ENCODE data around the gene DENND1A. TPM values are rescaled to one million over a fixed set of nuclear protein-coding genes. Genes with fewer than 3 reads are reported as not detected.

Gene DENND1A
- total RNA-seq, 4 donors from 2014 or later = 17.6 to 33.8 (median 22.9) TPM

DNA sequence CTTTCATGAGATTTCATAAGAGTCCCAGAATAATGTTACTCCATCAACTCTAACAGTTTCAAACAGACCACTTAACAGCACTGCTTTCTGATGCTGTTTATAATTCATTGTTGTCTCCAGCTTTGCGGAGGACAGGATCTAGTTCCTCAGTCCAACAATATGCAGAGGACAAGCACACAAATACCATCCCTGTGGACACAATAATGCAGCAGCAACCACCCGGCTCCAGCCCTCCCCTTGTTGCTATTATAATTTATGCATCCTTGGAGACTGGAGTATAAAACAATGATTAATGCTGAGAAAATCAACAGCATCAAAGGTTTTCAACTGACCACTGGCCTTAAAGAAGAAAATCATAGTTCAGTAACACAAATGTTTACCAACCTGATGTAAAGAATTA lies 108.3 kb downstream of the DENND1A start:
- no peak for TF ChIP-seq CTCF (IDR thresholded peaks at IDR 0.05; ENCODE audit: low read depth)

GRCh38 chr9:123820139-123820538 lies 109.8 kb downstream of the DENND1A start:
- TF ChIP-seq CTCF (IDR thresholded peaks at IDR 0.05; ENCODE audit: low read depth) = no peak

- TF ChIP-seq CTCF (IDR thresholded peaks at IDR 0.05; ENCODE audit: low read depth) = no peak
These were observed 113.0 kb downstream of the DENND1A start for GRCh38 chr9:123816817-123817472.

- TF ChIP-seq CTCF (IDR thresholded peaks at IDR 0.05; ENCODE audit: low read depth) = no peak
These were observed 115.4 kb downstream of the DENND1A start for GRCh38 chr9:123814496-123814895.

GRCh38 chr9:123812984-123813383 lies 116.9 kb downstream of the DENND1A start:
- no peak for TF ChIP-seq CTCF (IDR thresholded peaks at IDR 0.05; ENCODE audit: low read depth)

- no peak for TF ChIP-seq CTCF (IDR thresholded peaks at IDR 0.05; ENCODE audit: low read depth)
These were observed 122.7 kb downstream of the DENND1A start for GRCh38 chr9:123807251-123807650.

DNA sequence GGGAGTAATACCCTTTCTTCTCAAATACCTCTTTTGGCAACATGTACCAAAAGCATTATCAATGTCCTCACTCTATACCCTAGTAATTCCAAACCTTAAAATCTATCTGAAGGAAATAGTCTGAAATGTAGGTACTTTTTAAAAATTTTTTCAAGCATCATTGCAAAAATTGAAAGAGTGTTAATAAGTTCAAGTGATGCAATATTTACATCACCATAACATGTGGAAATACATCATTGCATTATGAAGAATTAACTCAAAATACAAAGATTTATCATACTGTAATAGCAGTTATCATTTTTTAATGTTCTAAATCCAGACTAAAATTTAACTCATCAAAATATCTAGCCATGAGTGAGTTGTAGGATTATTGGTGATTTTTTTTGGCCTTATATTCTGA lies 123.1 kb downstream of the DENND1A start:
- TF ChIP-seq CTCF (IDR thresholded peaks at IDR 0.05; ENCODE audit: low read depth) = no peak

Measured in subcutaneous adipose tissue (tissue), 4 donors.